ENCODE measurements around the gene CDH23.

- TF ChIP-seq, protein P1, sequence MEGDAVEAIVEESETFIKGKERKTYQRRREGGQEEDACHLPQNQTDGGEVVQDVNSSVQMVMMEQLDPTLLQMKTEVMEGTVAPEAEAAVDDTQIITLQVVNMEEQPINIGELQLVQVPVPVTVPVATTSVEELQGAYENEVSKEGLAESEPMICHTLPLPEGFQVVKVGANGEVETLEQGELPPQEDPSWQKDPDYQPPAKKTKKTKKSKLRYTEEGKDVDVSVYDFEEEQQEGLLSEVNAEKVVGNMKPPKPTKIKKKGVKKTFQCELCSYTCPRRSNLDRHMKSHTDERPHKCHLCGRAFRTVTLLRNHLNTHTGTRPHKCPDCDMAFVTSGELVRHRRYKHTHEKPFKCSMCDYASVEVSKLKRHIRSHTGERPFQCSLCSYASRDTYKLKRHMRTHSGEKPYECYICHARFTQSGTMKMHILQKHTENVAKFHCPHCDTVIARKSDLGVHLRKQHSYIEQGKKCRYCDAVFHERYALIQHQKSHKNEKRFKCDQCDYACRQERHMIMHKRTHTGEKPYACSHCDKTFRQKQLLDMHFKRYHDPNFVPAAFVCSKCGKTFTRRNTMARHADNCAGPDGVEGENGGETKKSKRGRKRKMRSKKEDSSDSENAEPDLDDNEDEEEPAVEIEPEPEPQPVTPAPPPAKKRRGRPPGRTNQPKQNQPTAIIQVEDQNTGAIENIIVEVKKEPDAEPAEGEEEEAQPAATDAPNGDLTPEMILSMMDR (IDR thresholded peaks at IDR 0.05), result no peak
- TF ChIP-seq EP300 (IDR thresholded peaks at IDR 0.05), result no peak
- TF ChIP-seq POLR2A (IDR thresholded peaks at IDR 0.05), result no peak
- TF ChIP-seq POLR2AphosphoS5 (IDR thresholded peaks at IDR 0.05), result no peak
Measured at GRCh38 chr10:71616817-71617654, 220.3 kb downstream of the CDH23 start.

Measured in suprapubic skin (tissue), 4 donors.